ENCODE measurements around the gene TCL1B.

DNA sequence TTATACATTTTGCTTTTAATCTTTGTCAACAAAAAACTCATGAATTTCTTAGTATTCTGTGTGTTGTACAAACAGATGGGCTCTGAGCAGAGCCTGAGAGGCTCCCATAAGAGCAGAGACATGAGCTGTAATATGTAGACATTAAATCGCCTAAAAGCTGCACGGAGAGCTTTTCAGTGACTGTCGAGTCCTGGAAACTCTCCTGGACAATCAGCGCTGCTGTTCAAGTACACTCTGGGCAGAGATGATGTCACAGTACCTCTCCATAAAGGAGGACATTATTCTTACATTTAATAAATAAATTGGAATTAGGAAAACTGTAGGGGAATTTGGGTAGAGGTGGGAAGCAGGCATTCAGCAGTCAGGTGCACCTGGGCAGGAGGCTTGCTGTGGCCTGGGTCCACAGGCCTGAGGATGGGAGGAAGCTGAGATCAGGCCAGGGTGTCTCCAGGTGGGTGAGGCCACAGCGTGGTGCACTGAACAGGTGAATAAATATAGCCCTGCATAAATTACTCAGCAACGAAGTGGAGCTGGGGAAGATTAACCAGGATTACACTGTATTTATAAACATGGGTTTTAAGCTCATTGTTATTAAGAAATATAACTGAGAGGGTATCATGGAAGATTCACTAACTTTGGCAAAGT is 41.0 kb downstream of the TCL1B start:
- TF ChIP-seq CTCF (IDR thresholded peaks at IDR 0.05) (no peak), POLR2A (IDR thresholded peaks at IDR 0.05) (no peak)
